ENCODE measurements around the gene ULK4.

DNA sequence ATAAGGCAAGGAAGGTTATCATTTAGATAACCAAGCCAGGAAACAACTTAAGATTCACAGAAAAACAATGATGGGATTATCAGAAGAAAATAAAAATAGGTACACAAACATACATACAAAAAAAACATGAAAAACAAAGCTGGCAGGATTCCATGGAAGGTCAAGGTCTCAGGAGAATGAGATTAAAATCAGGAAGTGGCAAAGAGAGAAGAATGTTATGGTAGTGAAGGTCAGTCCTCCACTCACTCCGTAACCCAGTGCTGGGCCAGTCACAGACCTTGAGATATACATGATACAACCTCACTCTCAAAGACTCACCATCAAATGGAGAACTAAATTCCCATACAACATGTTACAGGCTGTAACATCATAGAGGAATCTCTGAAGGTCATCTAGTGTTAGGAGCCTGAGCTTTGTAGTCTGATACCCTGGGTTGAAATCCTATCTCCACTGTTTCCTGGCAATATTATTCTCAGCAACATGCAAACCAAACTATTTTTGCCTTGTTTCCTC, 668.7 kb downstream of the ULK4 start:
- TF ChIP-seq, protein P1, sequence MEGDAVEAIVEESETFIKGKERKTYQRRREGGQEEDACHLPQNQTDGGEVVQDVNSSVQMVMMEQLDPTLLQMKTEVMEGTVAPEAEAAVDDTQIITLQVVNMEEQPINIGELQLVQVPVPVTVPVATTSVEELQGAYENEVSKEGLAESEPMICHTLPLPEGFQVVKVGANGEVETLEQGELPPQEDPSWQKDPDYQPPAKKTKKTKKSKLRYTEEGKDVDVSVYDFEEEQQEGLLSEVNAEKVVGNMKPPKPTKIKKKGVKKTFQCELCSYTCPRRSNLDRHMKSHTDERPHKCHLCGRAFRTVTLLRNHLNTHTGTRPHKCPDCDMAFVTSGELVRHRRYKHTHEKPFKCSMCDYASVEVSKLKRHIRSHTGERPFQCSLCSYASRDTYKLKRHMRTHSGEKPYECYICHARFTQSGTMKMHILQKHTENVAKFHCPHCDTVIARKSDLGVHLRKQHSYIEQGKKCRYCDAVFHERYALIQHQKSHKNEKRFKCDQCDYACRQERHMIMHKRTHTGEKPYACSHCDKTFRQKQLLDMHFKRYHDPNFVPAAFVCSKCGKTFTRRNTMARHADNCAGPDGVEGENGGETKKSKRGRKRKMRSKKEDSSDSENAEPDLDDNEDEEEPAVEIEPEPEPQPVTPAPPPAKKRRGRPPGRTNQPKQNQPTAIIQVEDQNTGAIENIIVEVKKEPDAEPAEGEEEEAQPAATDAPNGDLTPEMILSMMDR (IDR thresholded peaks at IDR 0.05) = no peak
- TF ChIP-seq POLR2A (IDR thresholded peaks at IDR 0.05) = no peak
